Neural crest cell (in vitro differentiated cells): Measurements from ENCODE around the gene OR13C2. TPM values are rescaled to one million over a fixed set of nuclear protein-coding genes. Genes with fewer than 3 reads are reported as not detected.

Experiments
- DNase-seq: peaks from one replicate; pipeline ENCODE4 v3.0.0; 2021; ENCODE audit warnings: low read depth, mixed read lengths, low spot score
- H3K27ac Mint-ChIP-seq: one replicate; pipeline ENCODE4 v1.8.0; 2021; ENCODE audit warnings: mild to moderate bottlenecking, mixed read lengths; ENCODE audit not compliant: unreplicated experiment
- H3K27me3 Mint-ChIP-seq: 2 replicates; pipeline ENCODE4 v1.8.0; 2021; ENCODE audit warnings: low read depth, mild to moderate bottlenecking, mixed read lengths
- H3K36me3 Mint-ChIP-seq: 2 replicates; pipeline ENCODE4 v1.8.0; 2021; ENCODE audit warnings: low read depth, mild to moderate bottlenecking, mixed read lengths
- H3K4me1 Mint-ChIP-seq: 2 replicates; pipeline ENCODE4 v1.8.0; 2021; ENCODE audit warnings: mixed read lengths
- H3K4me3 Mint-ChIP-seq: one replicate; pipeline ENCODE4 v1.8.0; 2021; ENCODE audit warnings: mild to moderate bottlenecking, mixed read lengths
- H3K9me3 Mint-ChIP-seq: 2 replicates; pipeline ENCODE4 v1.8.0; 2021; ENCODE audit warnings: mixed read lengths
- total RNA-seq: library from RNA; stranded (reverse); gene quantifications from 2 replicates; pipeline ENCODE4 v1.2.1, GENCODE V29; 2021
- TF ChIP-seq, protein P1 (sequence below): fragments of 200-600 bp; sonication (generic); conservative IDR thresholded peaks from 2 replicates; pipeline ENCODE4 v1.5.0; 2021; ENCODE audit warnings: antibody characterized with exemption, mild to moderate bottlenecking

OR13C2 gene
- total RNA-seq, 1 donor from 2014 or later = not detected

DNA sequence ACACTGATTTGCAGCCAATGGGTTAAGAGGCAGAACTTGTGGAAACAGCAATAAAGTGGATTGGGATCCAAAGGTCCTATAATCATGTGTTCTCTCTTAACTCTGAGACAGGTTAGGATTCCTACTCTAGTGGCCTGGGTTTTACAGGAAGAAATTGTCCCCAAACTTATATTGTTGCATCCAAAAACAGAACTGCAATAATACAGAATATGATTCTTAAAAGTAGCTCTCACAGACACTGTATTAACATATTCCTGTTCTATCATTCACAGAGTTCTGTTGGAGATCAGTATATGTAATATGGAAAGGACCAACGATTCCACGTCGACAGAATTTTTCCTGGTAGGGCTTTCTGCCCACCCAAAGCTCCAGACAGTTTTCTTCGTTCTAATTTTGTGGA is 36.6 kb downstream of the OR13C2 start, which contains the start of gene OR13C8:
Gene OR13C8, plus strand, starts transcription at position 301 of the 400 bp plus-strand sequence. Its CDS starts 0 bp downstream, at position 301.
- no peak within 1 kb of the TSS for H3K27ac Mint-ChIP-seq
- TF ChIP-seq, protein P1, sequence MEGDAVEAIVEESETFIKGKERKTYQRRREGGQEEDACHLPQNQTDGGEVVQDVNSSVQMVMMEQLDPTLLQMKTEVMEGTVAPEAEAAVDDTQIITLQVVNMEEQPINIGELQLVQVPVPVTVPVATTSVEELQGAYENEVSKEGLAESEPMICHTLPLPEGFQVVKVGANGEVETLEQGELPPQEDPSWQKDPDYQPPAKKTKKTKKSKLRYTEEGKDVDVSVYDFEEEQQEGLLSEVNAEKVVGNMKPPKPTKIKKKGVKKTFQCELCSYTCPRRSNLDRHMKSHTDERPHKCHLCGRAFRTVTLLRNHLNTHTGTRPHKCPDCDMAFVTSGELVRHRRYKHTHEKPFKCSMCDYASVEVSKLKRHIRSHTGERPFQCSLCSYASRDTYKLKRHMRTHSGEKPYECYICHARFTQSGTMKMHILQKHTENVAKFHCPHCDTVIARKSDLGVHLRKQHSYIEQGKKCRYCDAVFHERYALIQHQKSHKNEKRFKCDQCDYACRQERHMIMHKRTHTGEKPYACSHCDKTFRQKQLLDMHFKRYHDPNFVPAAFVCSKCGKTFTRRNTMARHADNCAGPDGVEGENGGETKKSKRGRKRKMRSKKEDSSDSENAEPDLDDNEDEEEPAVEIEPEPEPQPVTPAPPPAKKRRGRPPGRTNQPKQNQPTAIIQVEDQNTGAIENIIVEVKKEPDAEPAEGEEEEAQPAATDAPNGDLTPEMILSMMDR = no peak
- peaks cover 10% of the 10 kb centered on the region for H3K9me3 Mint-ChIP-seq
- DNase-seq = no peak
- no peak within 1 kb of the TSS for H3K4me3 Mint-ChIP-seq
- peaks cover 2% of the 10 kb centered on the region for H3K36me3 Mint-ChIP-seq
- H3K27me3 Mint-ChIP-seq = no peaks in the 10 kb centered on the region
- peaks cover 8% of the 10 kb centered on the region for H3K4me1 Mint-ChIP-seq

DNA sequence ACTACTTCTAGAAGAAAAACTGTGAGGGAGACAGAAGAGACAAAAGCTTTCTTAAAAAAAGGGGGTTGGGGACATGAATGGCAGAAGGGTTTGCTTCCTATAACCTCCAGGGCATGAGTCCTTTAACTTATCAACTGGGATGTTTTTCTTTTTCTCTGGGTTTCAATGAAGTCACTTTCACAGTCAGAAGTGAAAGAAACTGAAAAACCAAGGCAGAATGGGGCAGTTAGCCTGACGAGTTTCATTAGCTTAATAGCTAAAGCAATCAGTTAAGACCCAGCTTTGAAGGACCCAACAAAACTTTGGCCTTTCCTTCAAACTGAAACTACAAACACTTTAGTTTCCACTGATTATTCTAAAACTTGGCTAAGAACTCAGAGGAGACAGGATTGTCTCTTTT is 41.1 kb downstream of the OR13C2 start:
- Mint-ChIP-seq H3K27ac (no peak overlapping the region), H3K4me1 (peaks cover 8% of the 10 kb centered on the region), H3K9me3 (peaks cover 5% of the 10 kb centered on the region), H3K27me3 (no peaks in the 10 kb centered on the region), H3K4me3 (no peak overlapping the region), H3K36me3 (no peaks in the 10 kb centered on the region)
- TF ChIP-seq, protein P1 = no peak
- DNase-seq = no peak

DNA sequence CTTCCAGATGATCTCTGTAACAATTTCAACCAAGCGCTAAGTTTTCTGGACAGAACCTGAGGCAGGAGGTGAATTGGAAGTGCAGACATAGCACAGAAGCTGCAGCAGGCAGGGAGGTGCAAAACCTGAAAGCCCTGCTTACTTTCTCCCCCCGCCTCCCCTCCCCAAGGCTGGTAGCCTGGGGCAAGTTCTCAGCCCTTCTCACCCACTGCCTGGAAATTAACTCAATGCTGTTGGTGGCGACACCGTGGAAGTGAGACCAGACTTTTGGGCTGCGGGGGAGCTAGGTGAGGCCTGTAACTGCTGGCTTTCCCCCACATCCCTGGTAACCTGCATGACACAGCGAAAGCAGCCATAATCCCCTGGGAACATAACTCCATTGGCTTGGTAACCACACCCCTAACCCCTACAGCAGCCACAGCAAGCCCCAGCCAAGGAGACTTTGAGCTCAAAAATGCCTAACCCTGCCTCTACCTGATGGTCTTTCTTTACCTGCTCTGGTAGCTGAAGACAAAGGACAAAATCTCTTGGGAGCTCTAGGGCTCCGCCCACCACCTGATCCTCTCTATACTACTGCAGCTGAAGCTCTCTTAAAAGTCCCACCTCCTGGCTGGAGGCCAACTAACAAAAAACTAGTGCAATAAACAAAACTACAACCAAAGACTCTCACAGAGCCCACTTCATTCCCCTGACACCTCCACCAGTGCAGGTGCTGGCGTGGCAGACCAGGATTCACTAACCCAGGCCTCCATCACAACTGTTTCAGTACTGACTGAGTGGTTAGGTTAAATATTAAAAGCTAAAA is 48.4 kb downstream of the OR13C2 start:
- no peak for DNase-seq
- no peaks in the 10 kb centered on the region for H3K27me3 Mint-ChIP-seq
- peaks cover 15% of the 10 kb centered on the region for H3K9me3 Mint-ChIP-seq
- H3K36me3 Mint-ChIP-seq = peaks cover 6% of the 10 kb centered on the region
- H3K4me1 Mint-ChIP-seq = no peaks in the 10 kb centered on the region
- no peak overlapping the region for H3K4me3 Mint-ChIP-seq
- H3K27ac Mint-ChIP-seq = no peak overlapping the region
- TF ChIP-seq, protein P1 = no peak

DNA sequence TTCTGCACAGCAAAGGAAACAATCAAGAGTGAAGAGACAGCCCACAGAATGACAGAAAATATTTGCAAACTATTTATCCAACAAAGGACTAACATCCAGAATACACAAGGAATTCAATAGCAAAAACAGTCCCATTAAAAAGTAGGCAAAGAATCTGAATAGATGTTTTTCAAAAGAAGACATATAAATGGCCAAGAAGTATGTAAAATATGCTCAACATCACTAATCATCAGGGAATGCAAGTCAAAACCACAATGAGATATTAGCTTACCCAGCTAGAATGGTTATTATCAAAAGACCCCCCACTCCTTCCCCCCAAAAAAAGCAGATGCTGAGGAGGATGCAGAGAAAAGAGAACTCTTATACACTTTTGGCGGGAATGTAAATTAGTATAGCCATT is 49.9 kb downstream of the OR13C2 start:
- H3K4me3 Mint-ChIP-seq = no peak overlapping the region
- no peak for DNase-seq
- H3K9me3 Mint-ChIP-seq = peaks cover 15% of the 10 kb centered on the region
- no peak overlapping the region for H3K27ac Mint-ChIP-seq
- H3K4me1 Mint-ChIP-seq = no peaks in the 10 kb centered on the region
- H3K36me3 Mint-ChIP-seq = peaks cover 6% of the 10 kb centered on the region
- no peaks in the 10 kb centered on the region for H3K27me3 Mint-ChIP-seq
- TF ChIP-seq, protein P1 = no peak

Other genes starting within 250 kb of the OR13C2 start
- not detected in 2 replicates for gene OR13F1, start 101.4 kb downstream of the OR13C2 start, total RNA-seq
- not detected in 2 replicates for gene OR13C4, start 78.4 kb downstream of the OR13C2 start, total RNA-seq
- not detected in 2 replicates for gene OR13C3, start 68.8 kb downstream of the OR13C2 start, total RNA-seq
- gene OR13C8, start 36.5 kb downstream of the OR13C2 start, total RNA-seq = not detected in 2 replicates
- not detected in 2 replicates for gene OR13C5, start 6.2 kb downstream of the OR13C2 start, total RNA-seq
- not detected in 2 replicates for gene OR13C9, start 12.6 kb upstream of the OR13C2 start, total RNA-seq
- not detected in 2 replicates for gene OR13D1, start 88.9 kb upstream of the OR13C2 start, total RNA-seq
- gene NIPSNAP3A, start 142.1 kb upstream of the OR13C2 start, total RNA-seq = 14.6 and 14.9 TPM in 2 replicates
- 3.8 TPM in 2 replicates for gene NIPSNAP3B, start 158.5 kb upstream of the OR13C2 start, total RNA-seq